ENCODE results near the gene IL1RAP.

The IL1RAP gene

DNA sequence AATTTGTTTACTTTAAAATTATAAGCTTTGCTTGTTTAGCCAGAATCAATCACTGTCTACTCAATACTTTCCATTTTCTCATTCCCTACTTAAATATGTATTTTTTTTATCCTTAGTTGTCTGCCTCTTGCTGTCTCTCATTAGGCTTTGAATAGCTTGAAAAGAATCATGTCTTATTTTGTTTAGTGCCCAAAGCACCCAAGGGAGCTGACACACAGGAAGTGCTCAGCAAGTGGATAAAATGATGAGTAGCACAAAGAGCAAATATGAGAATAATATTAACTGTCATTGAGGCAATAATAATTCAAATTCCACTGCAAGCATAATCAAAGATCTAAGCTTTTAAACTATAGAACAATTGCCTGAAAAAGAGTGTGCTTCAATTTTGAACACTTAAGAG is 19.0 kb upstream of the IL1RAP start:
- H2AFZ ChIP-seq (ENCODE audit: low read depth, low read length, severe bottlenecking) = no peak overlapping the region

GRCh38 chr3:190495354-190495753 is 18.5 kb upstream of the IL1RAP start:
- Histone ChIP-seq H3F3A (ENCODE audit: insufficient read depth) (no peaks in the 10 kb centered on the region), H3K27ac (ENCODE audit: low read depth, low read length) (no peak overlapping the region), H3K27me3 (ENCODE audit: low read length) (no peaks in the 10 kb centered on the region), H3K4me2 (ENCODE audit: low read depth, low read length, poor library complexity, severe bottlenecking) (no peak overlapping the region), H3K36me3 (ENCODE audit: low read length) (no peaks in the 10 kb centered on the region), H3K4me3 (ENCODE audit: insufficient read depth, low read length, poor library complexity, severe bottlenecking) (no peak overlapping the region), H3K9me2 (replicated peaks; ENCODE audit: insufficient read depth, low read length) (no peaks in the 10 kb centered on the region), H3K9ac (ENCODE audit: low read length) (no peak overlapping the region), H4K20me1 (ENCODE audit: low read depth, low read length) (no peaks in the 10 kb centered on the region), H3K79me2 (ENCODE audit: insufficient read depth, low read length) (no peaks in the 10 kb centered on the region), H2AFZ (ENCODE audit: low read depth, low read length, severe bottlenecking) (no peak overlapping the region), H3K9me3 (ENCODE audit: insufficient read depth, low read length) (no peaks in the 10 kb centered on the region)
- TF ChIP-seq, protein P1, sequence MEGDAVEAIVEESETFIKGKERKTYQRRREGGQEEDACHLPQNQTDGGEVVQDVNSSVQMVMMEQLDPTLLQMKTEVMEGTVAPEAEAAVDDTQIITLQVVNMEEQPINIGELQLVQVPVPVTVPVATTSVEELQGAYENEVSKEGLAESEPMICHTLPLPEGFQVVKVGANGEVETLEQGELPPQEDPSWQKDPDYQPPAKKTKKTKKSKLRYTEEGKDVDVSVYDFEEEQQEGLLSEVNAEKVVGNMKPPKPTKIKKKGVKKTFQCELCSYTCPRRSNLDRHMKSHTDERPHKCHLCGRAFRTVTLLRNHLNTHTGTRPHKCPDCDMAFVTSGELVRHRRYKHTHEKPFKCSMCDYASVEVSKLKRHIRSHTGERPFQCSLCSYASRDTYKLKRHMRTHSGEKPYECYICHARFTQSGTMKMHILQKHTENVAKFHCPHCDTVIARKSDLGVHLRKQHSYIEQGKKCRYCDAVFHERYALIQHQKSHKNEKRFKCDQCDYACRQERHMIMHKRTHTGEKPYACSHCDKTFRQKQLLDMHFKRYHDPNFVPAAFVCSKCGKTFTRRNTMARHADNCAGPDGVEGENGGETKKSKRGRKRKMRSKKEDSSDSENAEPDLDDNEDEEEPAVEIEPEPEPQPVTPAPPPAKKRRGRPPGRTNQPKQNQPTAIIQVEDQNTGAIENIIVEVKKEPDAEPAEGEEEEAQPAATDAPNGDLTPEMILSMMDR (IDR thresholded peaks at IDR 0.05; ENCODE audit: insufficient read depth, low read length, poor library complexity, severe bottlenecking) = no peak
- TF ChIP-seq EZH2phosphoT487 (conservative IDR thresholded peaks at IDR 0.05; ENCODE audit: low read length) = no peak

More for the DNA sequence above, 19.0 kb upstream of the IL1RAP start:
- no peak overlapping the region for H3K27ac ChIP-seq (ENCODE audit: low read depth, low read length)
- no peak overlapping the region for H3K9ac ChIP-seq (ENCODE audit: low read length)
- no peaks in the 10 kb centered on the region for H3K36me3 ChIP-seq (ENCODE audit: low read length)
- no peaks in the 10 kb centered on the region for H3F3A ChIP-seq (ENCODE audit: insufficient read depth)
- no peaks in the 10 kb centered on the region for H3K9me2 ChIP-seq (replicated peaks; ENCODE audit: insufficient read depth, low read length)
- H3K27me3 ChIP-seq (ENCODE audit: low read length) = no peaks in the 10 kb centered on the region
- no peak overlapping the region for H3K4me2 ChIP-seq (ENCODE audit: low read depth, low read length, poor library complexity, severe bottlenecking)
- H3K9me3 ChIP-seq (ENCODE audit: insufficient read depth, low read length) = no peaks in the 10 kb centered on the region
- TF ChIP-seq EZH2phosphoT487 (conservative IDR thresholded peaks at IDR 0.05; ENCODE audit: low read length) = no peak
- TF ChIP-seq, protein P1 (IDR thresholded peaks at IDR 0.05; ENCODE audit: insufficient read depth, low read length, poor library complexity, severe bottlenecking) = no peak
- no peak overlapping the region for H3K4me3 ChIP-seq (ENCODE audit: insufficient read depth, low read length, poor library complexity, severe bottlenecking)
- no peaks in the 10 kb centered on the region for H4K20me1 ChIP-seq (ENCODE audit: low read depth, low read length)
- H3K79me2 ChIP-seq (ENCODE audit: insufficient read depth, low read length) = no peaks in the 10 kb centered on the region

- H4K20me1 ChIP-seq (ENCODE audit: low read depth, low read length) = no peaks in the 10 kb centered on the region
- no peaks in the 10 kb centered on the region for H3F3A ChIP-seq (ENCODE audit: insufficient read depth)
- no peaks in the 10 kb centered on the region for H3K9me2 ChIP-seq (replicated peaks; ENCODE audit: insufficient read depth, low read length)
- H3K27ac ChIP-seq (ENCODE audit: low read depth, low read length) = no peak overlapping the region
- no peaks in the 10 kb centered on the region for H3K36me3 ChIP-seq (ENCODE audit: low read length)
- no peak overlapping the region for H3K9ac ChIP-seq (ENCODE audit: low read length)
- no peak overlapping the region for H2AFZ ChIP-seq (ENCODE audit: low read depth, low read length, severe bottlenecking)
- H3K9me3 ChIP-seq (ENCODE audit: insufficient read depth, low read length) = no peaks in the 10 kb centered on the region
- H3K27me3 ChIP-seq (ENCODE audit: low read length) = no peaks in the 10 kb centered on the region
- no peak overlapping the region for H3K4me2 ChIP-seq (ENCODE audit: low read depth, low read length, poor library complexity, severe bottlenecking)
- H3K4me3 ChIP-seq (ENCODE audit: insufficient read depth, low read length, poor library complexity, severe bottlenecking) = no peak overlapping the region
- no peaks in the 10 kb centered on the region for H3K79me2 ChIP-seq (ENCODE audit: insufficient read depth, low read length)
- TF ChIP-seq, protein P1 (IDR thresholded peaks at IDR 0.05; ENCODE audit: insufficient read depth, low read length, poor library complexity, severe bottlenecking) = no peak
- TF ChIP-seq EZH2phosphoT487 (conservative IDR thresholded peaks at IDR 0.05; ENCODE audit: low read length) = no peak
Measured at GRCh38 chr3:190495796-190496195, 18.1 kb upstream of the IL1RAP start.
